Measurements from ENCODE around the gene MXRA8.
A peak's percentile ranks its signal among the peaks of the same experiment; 100 is the strongest.

The MXRA8 gene

DNA sequence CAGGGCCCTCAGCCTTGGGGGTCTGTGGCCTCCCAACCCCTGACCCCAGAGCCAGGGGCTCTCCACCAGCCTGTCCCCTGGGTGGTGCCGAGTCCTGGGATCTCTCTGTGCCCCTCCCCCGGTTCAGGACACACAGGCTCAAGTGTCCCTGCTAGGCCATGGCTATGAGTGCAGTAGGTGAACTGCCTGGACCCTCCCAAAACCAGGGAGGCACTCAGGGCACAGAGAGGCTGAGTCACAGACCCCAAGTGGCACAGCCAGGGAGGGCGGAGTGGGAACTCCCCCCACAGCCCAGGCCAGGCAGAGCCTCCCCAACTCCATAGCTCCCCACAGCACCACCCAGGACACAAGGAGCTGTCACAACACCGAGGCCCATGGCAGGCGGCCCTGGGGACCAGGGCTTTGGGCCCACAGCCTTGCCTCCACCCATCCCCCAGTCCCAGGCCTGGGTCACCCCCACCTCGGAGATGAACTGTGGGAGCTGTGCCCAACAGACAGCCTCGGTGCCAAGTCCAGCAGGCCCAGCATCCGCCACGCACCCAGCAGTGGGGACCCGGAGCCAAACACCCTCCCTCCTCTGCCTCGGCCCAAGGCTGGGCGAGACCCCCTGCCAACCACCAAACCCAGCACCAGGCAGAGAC, 12.4 kb downstream of the MXRA8 start:
- TF ChIP-seq, protein P1, sequence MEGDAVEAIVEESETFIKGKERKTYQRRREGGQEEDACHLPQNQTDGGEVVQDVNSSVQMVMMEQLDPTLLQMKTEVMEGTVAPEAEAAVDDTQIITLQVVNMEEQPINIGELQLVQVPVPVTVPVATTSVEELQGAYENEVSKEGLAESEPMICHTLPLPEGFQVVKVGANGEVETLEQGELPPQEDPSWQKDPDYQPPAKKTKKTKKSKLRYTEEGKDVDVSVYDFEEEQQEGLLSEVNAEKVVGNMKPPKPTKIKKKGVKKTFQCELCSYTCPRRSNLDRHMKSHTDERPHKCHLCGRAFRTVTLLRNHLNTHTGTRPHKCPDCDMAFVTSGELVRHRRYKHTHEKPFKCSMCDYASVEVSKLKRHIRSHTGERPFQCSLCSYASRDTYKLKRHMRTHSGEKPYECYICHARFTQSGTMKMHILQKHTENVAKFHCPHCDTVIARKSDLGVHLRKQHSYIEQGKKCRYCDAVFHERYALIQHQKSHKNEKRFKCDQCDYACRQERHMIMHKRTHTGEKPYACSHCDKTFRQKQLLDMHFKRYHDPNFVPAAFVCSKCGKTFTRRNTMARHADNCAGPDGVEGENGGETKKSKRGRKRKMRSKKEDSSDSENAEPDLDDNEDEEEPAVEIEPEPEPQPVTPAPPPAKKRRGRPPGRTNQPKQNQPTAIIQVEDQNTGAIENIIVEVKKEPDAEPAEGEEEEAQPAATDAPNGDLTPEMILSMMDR (IDR thresholded peaks at IDR 0.05; ENCODE audit: insufficient read depth, low read length, poor library complexity, severe bottlenecking) = no peak
- H3K4me3 ChIP-seq (replicated peaks; ENCODE audit: low read depth, low read length) = no peak overlapping the region
- DNase-seq (ENCODE audit: extremely low read depth, insufficient read length) = no peak
- H3K36me3 ChIP-seq (ENCODE audit: control insufficient read depth, insufficient read depth, low read length) = peaks cover 3% of the 10 kb centered on the region; the same call in 1 of the 2 replicates
- H3K27me3 ChIP-seq (replicated peaks; ENCODE audit: control insufficient read depth, insufficient read depth, low read length) = no peaks in the 10 kb centered on the region

DNA sequence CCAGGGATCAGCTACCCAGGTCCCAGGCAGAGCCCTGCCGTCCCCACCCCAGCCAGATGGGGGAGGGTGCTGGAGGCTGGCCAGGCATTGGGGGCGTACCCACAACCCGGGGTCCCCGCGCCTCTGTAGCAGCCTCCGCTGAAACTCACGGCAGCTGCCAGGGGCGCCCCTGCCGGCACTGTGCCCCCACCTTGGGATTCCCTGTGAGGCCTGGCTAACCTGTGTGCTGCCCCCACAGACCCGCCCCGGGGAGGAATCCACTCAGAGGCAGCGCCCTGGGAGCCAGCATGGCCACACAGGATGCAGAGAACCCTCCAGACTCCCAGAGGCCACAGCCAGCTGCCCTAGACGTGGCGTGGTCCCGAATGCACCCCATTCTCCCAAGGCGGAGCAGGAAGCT, 13.0 kb downstream of the MXRA8 start:
- Histone ChIP-seq H3K36me3 (ENCODE audit: control insufficient read depth, insufficient read depth, low read length) (peaks cover 4% of the 10 kb centered on the region; the same call in 1 of the 2 replicates), H3K4me3 (replicated peaks; ENCODE audit: low read depth, low read length) (no peak overlapping the region), H3K27me3 (replicated peaks; ENCODE audit: control insufficient read depth, insufficient read depth, low read length) (no peaks in the 10 kb centered on the region)
- TF ChIP-seq, protein P1 (IDR thresholded peaks at IDR 0.05; ENCODE audit: insufficient read depth, low read length, poor library complexity, severe bottlenecking) = no peak
- DNase-seq (ENCODE audit: extremely low read depth, insufficient read length) = no peak

DNA sequence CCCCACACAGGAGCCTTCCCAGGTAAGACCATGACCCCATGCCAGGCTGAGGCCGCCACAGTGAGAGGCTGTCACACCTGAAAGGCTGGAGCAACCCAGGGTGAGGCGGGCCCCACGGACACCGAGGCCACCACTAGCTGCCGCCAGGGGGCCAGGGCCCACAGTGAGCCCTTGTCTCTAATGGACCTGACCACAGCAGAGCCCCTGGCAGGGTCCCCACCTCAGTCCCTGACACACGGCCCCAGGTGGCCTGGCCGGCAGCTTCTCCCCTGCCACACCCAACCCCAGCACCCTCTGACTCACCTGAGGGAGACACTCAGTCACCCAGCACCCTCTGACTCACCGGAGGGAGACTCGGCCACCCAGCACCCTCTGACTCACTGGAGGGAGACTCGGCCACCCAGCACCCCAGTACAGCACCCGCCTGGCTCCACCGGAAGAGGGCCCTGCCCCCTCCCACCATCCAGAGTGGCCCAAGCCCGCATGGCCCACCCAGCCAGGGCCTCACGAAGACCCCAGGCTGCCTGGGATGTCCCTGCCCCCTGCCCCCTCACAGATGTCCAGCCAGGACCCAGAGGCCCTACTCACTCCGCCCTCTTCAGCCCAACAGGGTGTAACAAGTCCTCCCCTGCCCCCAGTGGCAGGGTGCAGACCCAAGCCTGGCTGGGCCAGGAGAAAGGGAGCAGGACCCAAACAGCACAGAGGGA, 13.5 kb downstream of the MXRA8 start:
- no peak for DNase-seq (ENCODE audit: extremely low read depth, insufficient read length)
- TF ChIP-seq, protein P1 (IDR thresholded peaks at IDR 0.05; ENCODE audit: insufficient read depth, low read length, poor library complexity, severe bottlenecking) = peak; percentile 56
- Histone ChIP-seq H3K36me3 (ENCODE audit: control insufficient read depth, insufficient read depth, low read length) (peaks cover 4% of the 10 kb centered on the region; the same call in 1 of the 2 replicates), H3K27me3 (replicated peaks; ENCODE audit: control insufficient read depth, insufficient read depth, low read length) (no peaks in the 10 kb centered on the region), H3K4me3 (replicated peaks; ENCODE audit: low read depth, low read length) (no peak overlapping the region)

DNA sequence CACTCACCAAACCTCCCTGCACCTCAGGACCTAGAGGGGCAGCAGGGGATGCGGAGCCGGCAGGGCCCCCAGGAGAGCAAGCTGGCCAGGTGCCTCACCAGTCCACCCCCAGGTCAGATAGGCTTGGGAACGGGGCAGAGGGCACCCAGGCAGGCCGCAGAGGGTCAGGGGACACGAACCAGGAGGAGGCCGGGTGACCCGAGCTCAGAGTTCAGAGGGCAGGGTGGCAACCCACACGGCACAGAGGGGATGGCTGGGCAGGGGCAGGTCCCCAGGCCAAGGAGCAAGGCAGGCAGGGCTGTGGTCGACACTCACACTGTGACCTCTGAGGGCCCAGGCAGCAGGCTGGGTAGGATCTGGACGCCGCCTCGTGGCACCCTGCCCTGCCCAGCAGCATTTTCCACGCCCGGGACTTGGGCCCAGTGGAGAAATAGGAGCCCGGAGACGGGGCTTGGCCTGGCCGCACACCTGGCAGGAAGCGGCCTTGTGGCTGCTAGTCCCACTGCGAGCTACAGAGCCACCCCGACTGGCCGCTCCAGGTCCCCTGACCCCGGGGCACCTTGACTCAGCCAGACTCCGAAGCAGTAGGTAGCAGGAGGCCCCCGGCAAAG, 14.4 kb downstream of the MXRA8 start:
- peaks cover 4% of the 10 kb centered on the region; the same call in 1 of the 2 replicates for H3K36me3 ChIP-seq (ENCODE audit: control insufficient read depth, insufficient read depth, low read length)
- no peak overlapping the region for H3K4me3 ChIP-seq (replicated peaks; ENCODE audit: low read depth, low read length)
- TF ChIP-seq, protein P1 (IDR thresholded peaks at IDR 0.05; ENCODE audit: insufficient read depth, low read length, poor library complexity, severe bottlenecking) = no peak
- DNase-seq (ENCODE audit: extremely low read depth, insufficient read length) = no peak
- H3K27me3 ChIP-seq (replicated peaks; ENCODE audit: control insufficient read depth, insufficient read depth, low read length) = no peaks in the 10 kb centered on the region

DNA sequence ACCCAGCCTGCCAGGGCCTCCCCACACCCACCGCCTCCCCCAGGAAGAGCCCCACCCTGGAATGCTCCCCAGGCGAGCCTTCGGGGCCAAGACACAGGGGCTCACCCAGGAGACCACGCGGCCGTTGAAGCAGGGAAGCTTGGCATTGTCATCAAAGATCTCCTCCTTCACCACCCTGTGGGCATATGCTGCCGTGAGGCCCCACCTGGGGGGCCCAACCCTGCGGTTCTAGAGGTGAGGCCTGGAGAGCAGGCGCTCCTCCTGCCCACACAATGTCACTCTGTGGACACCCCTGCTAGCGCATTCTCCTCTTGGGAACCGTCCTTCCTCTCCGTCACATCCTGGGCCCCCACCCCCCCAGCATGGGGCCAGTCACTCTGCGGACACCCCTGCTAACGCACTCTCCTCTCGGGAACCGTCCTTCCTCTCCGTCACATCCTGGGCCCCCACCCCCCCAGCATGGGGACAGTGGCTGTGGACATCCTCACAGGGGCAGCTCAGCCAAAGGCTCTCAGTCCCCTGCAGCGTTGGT, 15.7 kb downstream of the MXRA8 start:
- DNase-seq (ENCODE audit: extremely low read depth, insufficient read length) = no peak
- Histone ChIP-seq H3K27me3 (replicated peaks; ENCODE audit: control insufficient read depth, insufficient read depth, low read length) (no peaks in the 10 kb centered on the region), H3K4me3 (replicated peaks; ENCODE audit: low read depth, low read length) (no peak overlapping the region), H3K36me3 (ENCODE audit: control insufficient read depth, insufficient read depth, low read length) (peaks cover 4% of the 10 kb centered on the region; the same call in 1 of the 2 replicates)
- TF ChIP-seq, protein P1 (IDR thresholded peaks at IDR 0.05; ENCODE audit: insufficient read depth, low read length, poor library complexity, severe bottlenecking) = no peak
